Measurements from ENCODE around the gene FGFBP3. TPM values are rescaled to one million over a fixed set of nuclear protein-coding genes. Genes with fewer than 3 reads are reported as not detected.

The FGFBP3 gene
- total and polyA plus RNA-seq, 8 donors, result 0.29 to 2.0 (median 0.80) TPM; not detected in 1

- Histone ChIP-seq H3K36me3 (no peaks in the 10 kb centered on the region), H3K4me1 (peaks cover 8 to 15% (median 12%) of the 10 kb centered on the region in 4 donors), H3K4me3 (no peak overlapping the region), H3K9me3 (no peaks in the 10 kb centered on the region), H3K27me3 (peaks cover 0 to 7% (median 7%) of the 10 kb centered on the region in 3 donors), H3K27ac (no peak overlapping the region)
- intact Hi-C loops (cut with DNase I; ENCODE audit: low total_unique reads), result loop anchor here (10.0 kb wide), 1 partner anchor 127 kb away; no protein-coding TSS in a partner anchor
- DNase-seq, result no peak
- TF ChIP-seq EP300 (IDR thresholded peaks at IDR 0.05) (no peak), CTCF (IDR thresholded peaks at IDR 0.05) (no peak), POLR2A (IDR thresholded peaks at IDR 0.05) (no peak), POLR2AphosphoS5 (IDR thresholded peaks at IDR 0.05) (no peak)
- WGBS, 5 donors, result 77 to 100% (median 98%) methylated on average over 1 of the region's 1 CpG
These were observed 17.9 kb downstream of the FGFBP3 start for GRCh38 chr10:91891125-91892001.

- Histone ChIP-seq H3K9me3 (no peaks in the 10 kb centered on the region), H3K4me1 (peaks cover 13 to 34% (median 22%) of the 10 kb centered on the region in 4 donors), H3K27ac (peak overlapping the region in 2 of 5 donors; percentile 12 to 50), H3K4me3 (peak overlapping the region; percentile 53 to 79 (median 64)), H3K36me3 (no peaks in the 10 kb centered on the region), H3K27me3 (peaks cover 0 to 7% (median 7%) of the 10 kb centered on the region in 3 donors)
- no peak for TF ChIP-seq EP300 (IDR thresholded peaks at IDR 0.05)
- no peak for TF ChIP-seq POLR2A (IDR thresholded peaks at IDR 0.05)
- no peak for TF ChIP-seq CTCF (IDR thresholded peaks at IDR 0.05)
- no peak for TF ChIP-seq POLR2AphosphoS5 (IDR thresholded peaks at IDR 0.05)
- 0 to 3% (median 1%) methylated on average over 46 to 59 of the region's 59 CpGs for WGBS, 5 donors
- intact Hi-C loops (cut with DNase I; ENCODE audit: low total_unique reads), result no loop called here
- DNase-seq, result peak in 1 of 2 donors; percentile 78
These were observed 21.8 kb downstream of the FGFBP3 start for GRCh38 chr10:91887272-91888076.

- peaks cover 13 to 34% (median 22%) of the 10 kb centered on the region in 4 donors for H3K4me1 ChIP-seq
- TF ChIP-seq POLR2AphosphoS5 (IDR thresholded peaks at IDR 0.05) (no peak), CTCF (IDR thresholded peaks at IDR 0.05) (no peak), EP300 (IDR thresholded peaks at IDR 0.05) (no peak), POLR2A (IDR thresholded peaks at IDR 0.05) (no peak)
- H3K36me3 ChIP-seq, result no peaks in the 10 kb centered on the region
- peak overlapping the region; percentile 53 to 79 (median 64) for H3K4me3 ChIP-seq
- 15 to 23% (median 18%) methylated on average over 6 of the region's 6 CpGs for WGBS, 5 donors
- intact Hi-C loops (cut with DNase I; ENCODE audit: low total_unique reads), result no loop called here
- H3K27me3 ChIP-seq, result peaks cover 0 to 7% (median 7%) of the 10 kb centered on the region in 3 donors
- H3K27ac ChIP-seq, result peak overlapping the region in 2 of 5 donors; percentile 12 to 50
- DNase-seq, result no peak
- H3K9me3 ChIP-seq, result no peaks in the 10 kb centered on the region
These were observed 22.4 kb downstream of the FGFBP3 start for GRCh38 chr10:91886954-91887271.

- DNase-seq, result no peak
- intact Hi-C loops (cut with DNase I; ENCODE audit: low total_unique reads), result no loop called here
- Histone ChIP-seq H3K27ac (no peak overlapping the region), H3K9me3 (no peaks in the 10 kb centered on the region), H3K27me3 (peaks cover 0 to 7% (median 7%) of the 10 kb centered on the region in 3 donors), H3K4me3 (no peak overlapping the region), H3K36me3 (no peaks in the 10 kb centered on the region), H3K4me1 (peaks cover 13 to 34% (median 23%) of the 10 kb centered on the region in 4 donors)
- 92 to 98% (median 98%) methylated on average over 9 of the region's 9 CpGs for WGBS, 5 donors
- TF ChIP-seq POLR2AphosphoS5 (IDR thresholded peaks at IDR 0.05), result no peak
- no peak for TF ChIP-seq POLR2A (IDR thresholded peaks at IDR 0.05)
- TF ChIP-seq CTCF (IDR thresholded peaks at IDR 0.05), result no peak
- TF ChIP-seq EP300 (IDR thresholded peaks at IDR 0.05), result no peak
These were observed 23.8 kb downstream of the FGFBP3 start for GRCh38 chr10:91885362-91886079.
